HepG2 (cell line): Measurements from ENCODE around the gene ALKBH5. TPM values are rescaled to one million over a fixed set of nuclear protein-coding genes. Genes with fewer than 3 reads are reported as not detected.

Experiments
- ATAC-seq: fragments of 200-7000 bp; cut with Tn5 transposase; 3 replicates; pipeline ENCODE4 v1.9.1; 2020; ENCODE audit warnings: mild to moderate bottlenecking, moderate library complexity
- BruUV-seq: library from RNA; stranded (reverse); fragments of 400-500 nt; replicated peaks from 2 replicates; lab custom pipeline; 2021; lab: Mats Ljungman, UMichigan
- CTCF ChIA-PET: fragments of 300-600 bp; formaldehyde crosslinking; extraction: SDS; loops from one replicate; lab custom pipeline; 2021; ENCODE audit warnings: low total read pairs, inconsistent platforms, low intra/inter-chr PET ratio; lab: Yijun Ruan, JAX
- POLR2A ChIA-PET: fragments of 350-600 bp; sonication (Branson Sonifier 250); formaldehyde crosslinking; loops from one replicate; lab custom pipeline; 2020; ENCODE audit warnings: antibody characterized with exemption, inconsistent platforms; lab: Yijun Ruan, JAX
- DNase-seq: peaks from one replicate; pipeline ENCODE4 v3.0.0-alpha.2; 2015; ENCODE audit warnings: low spot score
- FAIRE-seq: peaks from 3 replicates; lab custom pipeline; 2011; peaks lifted over from hg19 to GRCh38; lab: Jason Lieb, UNC
- H2AFZ ChIP-seq: one replicate; pipeline ENCODE4 v1.6.1; 2011; ENCODE audit warnings: low read length, inconsistent platforms
- H3K27ac ChIP-seq: fragments of 300-600 bp; 3 replicates; pipeline ENCODE4 v1.8.0; 2011; ENCODE audit warnings: mixed run types, mild to moderate bottlenecking, mixed read lengths, low read length, inconsistent platforms; ENCODE audit not compliant: insufficient read depth; ENCODE audit errors: extremely low read length
- H3K27me3 ChIP-seq, 2 experiments: fragments of 200-600 bp in 1 of 2; 2 replicates in 1 of 2; 3 replicates in 1 of 2; pipeline versions ENCODE4 v1.6.0 to v1.8.0; 2011; ENCODE audit warnings: low read length in 2 of 2, mild to moderate bottlenecking in 2 of 2, moderate library complexity in 2 of 2, inconsistent platforms in 1 of 2; ENCODE audit not compliant: insufficient read depth in 2 of 2, control insufficient read depth in 1 of 2
- H3K36me3 ChIP-seq, 2 experiments: fragments of 200-600 bp in 1 of 2; replicated peaks in 1 of 2; 2 replicates in 1 of 2; 3 replicates in 1 of 2; pipeline versions ENCODE4 v1.5.1 to v1.8.0; 2011; ENCODE audit warnings: low read length in 2 of 2, inconsistent platforms in 1 of 2; ENCODE audit not compliant: insufficient read depth in 2 of 2, control insufficient read depth in 1 of 2
- H3K4me1 ChIP-seq: 2 replicates; pipeline ENCODE4 v1.5.1; 2012; ENCODE audit warnings: low read length, inconsistent platforms; ENCODE audit not compliant: insufficient read depth
- H3K4me2 ChIP-seq: 2 replicates; pipeline ENCODE4 v1.6.0; 2011; ENCODE audit warnings: low read depth, low read length, inconsistent platforms
- H3K4me3 ChIP-seq, 3 experiments: fragments of 200-600 bp in 1 of 3; sonication (generic), shearing (Covaris generic) in 1 of 3; replicated peaks in 1 of 3; 2 replicates each; pipeline ENCODE4 v1.5.1; 2011 to 2016; ENCODE audit warnings: low read length in 3 of 3, inconsistent platforms in 2 of 3, low read depth in 2 of 3, mild to moderate bottlenecking in 2 of 3, control low read depth in 1 of 3, mixed read lengths in 1 of 3; ENCODE audit not compliant: insufficient read depth in 1 of 3
- H3K79me2 ChIP-seq: one replicate; pipeline ENCODE4 v1.6.1; 2011; ENCODE audit warnings: low read length, inconsistent platforms; ENCODE audit not compliant: insufficient read depth
- H3K9ac ChIP-seq: 2 replicates; pipeline ENCODE4 v1.6.0; 2011; ENCODE audit warnings: mild to moderate bottlenecking, low read depth, low read length, inconsistent platforms; ENCODE audit not compliant: insufficient read depth
- H3K9me3 ChIP-seq: 2 replicates; pipeline ENCODE4 v1.5.1; 2012; ENCODE audit warnings: mild to moderate bottlenecking, low read length
- H4K20me1 ChIP-seq: 2 replicates; pipeline ENCODE4 v1.6.0; 2011; ENCODE audit warnings: inconsistent platforms, mild to moderate bottlenecking, low read length, moderate library complexity; ENCODE audit not compliant: insufficient read depth
- ARID2 ChIP-seq: sonication (generic); formaldehyde crosslinking; IDR thresholded peaks from 2 replicates; pipeline ENCODE4 v1.8.1; 2022; ENCODE audit warnings: mild to moderate bottlenecking, missing genetic modification reagents, borderline replicate concordance
- BRCA1 ChIP-seq: sonication (generic); formaldehyde crosslinking; IDR thresholded peaks from 2 replicates; pipeline ENCODE4 v1.4.0; 2020; ENCODE audit warnings: missing genetic modification reagents
- KAT2B ChIP-seq: fragments of 150-350 bp; IDR thresholded peaks from 2 replicates; pipeline ENCODE4 v1.6.1; 2014; ENCODE audit warnings: low read depth, low read length, borderline replicate concordance
- MAX ChIP-seq: IDR thresholded peaks from 2 replicates; pipeline ENCODE4 v1.6.1; 2012; ENCODE audit warnings: inconsistent platforms
- SMARCC2 ChIP-seq: fragments of 450-650 bp; IDR thresholded peaks from 2 replicates; pipeline ENCODE4 v1.6.1; 2017; ENCODE audit warnings: antibody characterized with exemption, mild to moderate bottlenecking
- ZSCAN20 ChIP-seq: sonication (generic); formaldehyde crosslinking; IDR thresholded peaks from 2 replicates; pipeline ENCODE4 v1.4.0; 2020; ENCODE audit warnings: missing genetic modification reagents, mild to moderate bottlenecking, borderline replicate concordance
- WGBS: methylation state at CpG from one replicate; pipeline ENCODE4 v1.1.6; 2017; ENCODE audit warnings: low lambda C conversion rate; 5-methylcytosine and 5-hydroxymethylcytosine counted together
- in situ Hi-C: cut with HindIII; loops from 2 replicates; pipeline ENCODE4 v1.10.0; 2017; ENCODE audit warnings: low pct_unique_long_range_greater_than_20kb; ENCODE audit not compliant: extremely low pct_ligation_motif_present
- intact Hi-C: fragments of 100-400 bp; cut with micrococcal nuclease; formaldehyde crosslinking; loops from one replicate; pipeline ENCODE4 v1.10.0; 2022; ENCODE audit not compliant: unreplicated experiment
- polyA plus RNA-seq, 8 experiments: library from polyadenylated mRNA; depleted of rRNA in 3 of 8; stranded (reverse) in 7 of 8; unstranded in 1 of 8; fragments of >200 nt; fragmentation: Illumina TruSeq in 4 of 8; extraction: Trizol in 4 of 8; gene quantifications; 2 replicates each; pipeline versions ENCODE4 v1.2.1 to v1.2.3, GENCODE V29; 2011 to 2016; ENCODE audit warnings: low read depth in 4 of 8, missing spikeins in 1 of 8, mixed read lengths in 1 of 8; ENCODE audit not compliant: insufficient read depth in 1 of 8
- total RNA-seq, 5 experiments: library from RNA; depleted of rRNA; stranded (reverse); fragments of >200 nt; fragmentation: Illumina TruSeq; extraction: Trizol; gene quantifications; 2 replicates each; pipeline ENCODE4 v1.2.3, GENCODE V29; 2016; ENCODE audit warnings: low read depth in 1 of 5
- TF ChIP-seq, protein P1 (sequence below): sonication (generic); formaldehyde crosslinking; IDR thresholded peaks from 2 replicates; pipeline ENCODE4 v1.4.0; 2020; ENCODE audit warnings: missing genetic modification reagents
- TF ChIP-seq, protein P2 (sequence below): sonication (generic); formaldehyde crosslinking; IDR thresholded peaks from 2 replicates; pipeline ENCODE4 v1.5.1; 2020; ENCODE audit warnings: mild to moderate bottlenecking, missing genetic modification reagents, borderline replicate concordance

ALKBH5 gene
- total and polyA plus RNA-seq, 2 of the 13 experiments (the other 11 are each of a cell fraction or from before 2014, with no cell fraction given): 68.9 to 76.9 TPM

GRCh38 chr17:18172531-18173278 lies 10.9 kb upstream of the ALKBH5 start:
- peaks cover 14% of the 10 kb centered on the region for H3K4me1 ChIP-seq
- no peak overlapping the region for H2AFZ ChIP-seq
- POLR2A ChIA-PET: no interaction called here
- H3K9me3 ChIP-seq: no peaks in the 10 kb centered on the region; the same call in 1 of the 2 replicates
- no peaks in the 10 kb centered on the region for H3K79me2 ChIP-seq
- 63% methylated on average over 3 of the region's 3 CpGs for WGBS
- in situ Hi-C loops (no loop called here), intact Hi-C loops (no loop called here)
- H4K20me1 ChIP-seq: no peaks in the 10 kb centered on the region
- CTCF ChIA-PET: no interaction called here
- H3K36me3 ChIP-seq: no peaks in the 10 kb centered on the region
- peaks cover 7 to 13% of the 10 kb centered on the region in 2 experiments for H3K27me3 ChIP-seq
- H3K27ac ChIP-seq: no peak overlapping the region
- no peak overlapping the region for H3K4me2 ChIP-seq
- ATAC-seq (peak; percentile 26; the same call in 1 of the 3 replicates), FAIRE-seq (no peak), DNase-seq (no peak)
- no peak overlapping the region for H3K4me3 ChIP-seq
- no peak for TF ChIP-seq BRCA1 (CRISPR knock-in tag)
- TF ChIP-seq ARID2 (CRISPR knock-in tag): no peak
- no peak for TF ChIP-seq KAT2B
- no peak for TF ChIP-seq SMARCC2
- TF ChIP-seq ZSCAN20 (CRISPR knock-in tag): no peak
- no peak for TF ChIP-seq MAX
- no TSS peak for BruUV-seq
- H3K9ac ChIP-seq: no peak overlapping the region

GRCh38 chr17:18173740-18174139 lies 9.9 kb upstream of the ALKBH5 start:
- Histone ChIP-seq H3K4me2 (no peak overlapping the region), H3K4me1 (peaks cover 15% of the 10 kb centered on the region), H3K9me3 (no peaks in the 10 kb centered on the region), H2AFZ (no peak overlapping the region), H3K36me3 (no peaks in the 10 kb centered on the region), H3K27me3 (peaks cover 7 to 13% of the 10 kb centered on the region in 2 experiments), H4K20me1 (no peaks in the 10 kb centered on the region), H3K9ac (no peak overlapping the region), H3K79me2 (no peaks in the 10 kb centered on the region), H3K27ac (no peak overlapping the region), H3K4me3 (no peak overlapping the region)
- DNase-seq: no peak
- no peak for FAIRE-seq
- in situ Hi-C loops: no loop called here
- ATAC-seq: no peak
- POLR2A ChIA-PET: no interaction called here
- CTCF ChIA-PET: no interaction called here
- WGBS: 5% methylated on average over 4 of the region's 14 CpGs
- TF ChIP-seq, protein P1, sequence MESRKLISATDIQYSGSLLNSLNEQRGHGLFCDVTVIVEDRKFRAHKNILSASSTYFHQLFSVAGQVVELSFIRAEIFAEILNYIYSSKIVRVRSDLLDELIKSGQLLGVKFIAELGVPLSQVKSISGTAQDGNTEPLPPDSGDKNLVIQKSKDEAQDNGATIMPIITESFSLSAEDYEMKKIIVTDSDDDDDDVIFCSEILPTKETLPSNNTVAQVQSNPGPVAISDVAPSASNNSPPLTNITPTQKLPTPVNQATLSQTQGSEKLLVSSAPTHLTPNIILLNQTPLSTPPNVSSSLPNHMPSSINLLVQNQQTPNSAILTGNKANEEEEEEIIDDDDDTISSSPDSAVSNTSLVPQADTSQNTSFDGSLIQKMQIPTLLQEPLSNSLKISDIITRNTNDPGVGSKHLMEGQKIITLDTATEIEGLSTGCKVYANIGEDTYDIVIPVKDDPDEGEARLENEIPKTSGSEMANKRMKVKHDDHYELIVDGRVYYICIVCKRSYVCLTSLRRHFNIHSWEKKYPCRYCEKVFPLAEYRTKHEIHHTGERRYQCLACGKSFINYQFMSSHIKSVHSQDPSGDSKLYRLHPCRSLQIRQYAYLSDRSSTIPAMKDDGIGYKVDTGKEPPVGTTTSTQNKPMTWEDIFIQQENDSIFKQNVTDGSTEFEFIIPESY (CRISPR knock-in tag): 0 out of 2 replicates have a peak, but pooled peaks have one; percentile 31
- TF ChIP-seq, protein P2, sequence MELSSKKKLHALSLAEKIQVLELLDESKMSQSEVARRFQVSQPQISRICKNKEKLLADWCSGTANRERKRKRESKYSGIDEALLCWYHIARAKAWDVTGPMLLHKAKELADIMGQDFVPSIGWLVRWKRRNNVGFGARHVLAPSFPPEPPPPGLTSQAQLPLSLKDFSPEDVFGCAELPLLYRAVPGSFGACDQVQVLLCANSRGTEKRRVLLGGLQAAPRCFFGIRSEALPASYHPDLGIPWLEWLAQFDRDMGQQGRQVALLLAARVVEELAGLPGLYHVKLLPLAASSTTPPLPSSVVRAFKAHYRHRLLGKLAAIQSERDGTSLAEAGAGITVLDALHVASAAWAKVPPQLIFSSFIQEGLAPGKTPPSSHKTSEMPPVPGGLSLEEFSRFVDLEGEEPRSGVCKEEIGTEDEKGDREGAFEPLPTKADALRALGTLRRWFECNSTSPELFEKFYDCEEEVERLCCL (CRISPR knock-in tag): no peak
- intact Hi-C loops: no loop called here
- no TSS peak for BruUV-seq
